GM10847 (cell line): ENCODE results near the gene ITPR3.

ENCODE experiments used
- POLR2A ChIP-seq: IDR thresholded peaks from 2 replicates; pipeline ENCODE4 v1.6.1; 2011; ENCODE audit not compliant: insufficient read length; ENCODE audit errors: extremely low read depth

ITPR3 gene

DNA sequence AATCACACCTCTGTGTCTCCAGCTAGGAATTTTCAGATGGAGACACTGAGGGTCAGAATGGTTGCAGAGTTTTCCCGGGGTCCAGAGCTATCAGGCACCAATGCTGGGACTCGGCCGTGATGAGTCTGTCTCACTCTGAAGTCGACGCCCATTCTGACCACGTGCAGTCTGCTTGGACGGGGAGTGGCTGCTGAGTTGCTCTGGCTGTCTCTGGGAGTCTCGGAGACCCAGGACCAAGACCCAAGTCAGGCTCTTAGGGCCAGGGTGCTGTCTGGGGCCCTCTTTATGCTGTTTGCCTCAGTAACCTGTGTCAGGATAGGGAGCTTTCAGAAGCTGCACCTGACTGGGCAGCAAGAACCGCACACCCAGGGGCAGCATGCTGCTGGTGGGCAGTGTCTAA lies 121.0 kb downstream of the ITPR3 start:
- no peak for TF ChIP-seq POLR2A

GRCh38 chr6:33742837-33743236 lies 121.7 kb downstream of the ITPR3 start:
- TF ChIP-seq POLR2A = no peak

- no peak for TF ChIP-seq POLR2A
These were observed 123.1 kb downstream of the ITPR3 start for GRCh38 chr6:33744001-33744848.

GRCh38 chr6:33744895-33745546 lies 123.9 kb downstream of the ITPR3 start:
- no peak for TF ChIP-seq POLR2A

- no peak for TF ChIP-seq POLR2A
These were observed 124.4 kb downstream of the ITPR3 start for GRCh38 chr6:33745548-33745947.
